ENCODE results near the gene RIMS3. TPM values are rescaled to one million over a fixed set of nuclear protein-coding genes. Genes with fewer than 3 reads are reported as not detected.
A peak's percentile ranks its signal among the peaks of the same experiment; 100 is the strongest.

Gene RIMS3
- total RNA-seq, 1 donor from 2014 or later, result 12.9 TPM

- no peaks in the 10 kb centered on the region for H3K36me3 Mint-ChIP-seq
- no peaks in the 10 kb centered on the region for H3K9me3 Mint-ChIP-seq
- H3K27me3 Mint-ChIP-seq (ENCODE audit: low read depth), result no peaks in the 10 kb centered on the region
- peak overlapping the region; percentile 32 for H3K27ac Mint-ChIP-seq
- TF ChIP-seq CTCF (IDR thresholded peaks at IDR 0.05; ENCODE audit: unreplicated experiment), result no peak
- no peak for DNase-seq (ENCODE audit: low spot score in 2 of 2, unreplicated experiment in 2 of 2)
- H3K4me1 Mint-ChIP-seq, result peaks cover 23% of the 10 kb centered on the region
- peak overlapping the region; percentile 38 for H3K4me3 Mint-ChIP-seq
Observed at GRCh38 chr1:40663324-40664166, 1.9 kb downstream of the RIMS3 start.

GRCh38 chr1:40662864-40663263 lies 2.6 kb downstream of the RIMS3 start:
- H3K4me3 Mint-ChIP-seq, result no peak overlapping the region
- H3K4me1 Mint-ChIP-seq, result peaks cover 27% of the 10 kb centered on the region
- no peak for DNase-seq (ENCODE audit: low spot score in 2 of 2, unreplicated experiment in 2 of 2)
- H3K36me3 Mint-ChIP-seq, result no peaks in the 10 kb centered on the region
- TF ChIP-seq CTCF (IDR thresholded peaks at IDR 0.05; ENCODE audit: unreplicated experiment), result no peak
- no peaks in the 10 kb centered on the region for H3K9me3 Mint-ChIP-seq
- H3K27ac Mint-ChIP-seq, result peak overlapping the region; percentile 19
- no peaks in the 10 kb centered on the region for H3K27me3 Mint-ChIP-seq (ENCODE audit: low read depth)

GRCh38 chr1:40662151-40662550 lies 3.3 kb downstream of the RIMS3 start:
- no peaks in the 10 kb centered on the region for H3K36me3 Mint-ChIP-seq
- H3K9me3 Mint-ChIP-seq, result no peaks in the 10 kb centered on the region
- no peak for TF ChIP-seq CTCF (IDR thresholded peaks at IDR 0.05; ENCODE audit: unreplicated experiment)
- H3K4me3 Mint-ChIP-seq, result no peak overlapping the region
- H3K27me3 Mint-ChIP-seq (ENCODE audit: low read depth), result no peaks in the 10 kb centered on the region
- peaks cover 27% of the 10 kb centered on the region for H3K4me1 Mint-ChIP-seq
- H3K27ac Mint-ChIP-seq, result no peak overlapping the region
- no peak for DNase-seq (ENCODE audit: low spot score in 2 of 2, unreplicated experiment in 2 of 2)

- Mint-ChIP-seq H3K4me1 (peaks cover 27% of the 10 kb centered on the region), H3K27ac (no peak overlapping the region), H3K4me3 (no peak overlapping the region), H3K9me3 (no peaks in the 10 kb centered on the region), H3K27me3 (ENCODE audit: low read depth) (no peaks in the 10 kb centered on the region), H3K36me3 (no peaks in the 10 kb centered on the region)
- DNase-seq (ENCODE audit: low spot score in 2 of 2, unreplicated experiment in 2 of 2), result no peak
- TF ChIP-seq CTCF (IDR thresholded peaks at IDR 0.05; ENCODE audit: unreplicated experiment), result no peak
Observed at GRCh38 chr1:40661678-40662077, 3.8 kb downstream of the RIMS3 start.

GRCh38 chr1:40659649-40659947 lies 5.9 kb downstream of the RIMS3 start:
- no peak for TF ChIP-seq CTCF (IDR thresholded peaks at IDR 0.05; ENCODE audit: unreplicated experiment)
- no peak for DNase-seq (ENCODE audit: low spot score in 2 of 2, unreplicated experiment in 2 of 2)
- H3K27ac Mint-ChIP-seq, result no peak overlapping the region
- no peak overlapping the region for H3K4me3 Mint-ChIP-seq
- no peaks in the 10 kb centered on the region for H3K36me3 Mint-ChIP-seq
- H3K4me1 Mint-ChIP-seq, result peaks cover 25% of the 10 kb centered on the region
- peaks cover under 1% of the 10 kb centered on the region for H3K27me3 Mint-ChIP-seq (ENCODE audit: low read depth)
- H3K9me3 Mint-ChIP-seq, result no peaks in the 10 kb centered on the region

Data from mesothelial cell of epicardium (in vitro differentiated cells).